Activated B cell treated with CpG ODN at 0.5 μM for 24 hours (primary cell): Measurements from ENCODE around the gene INS. TPM values are rescaled to one million over a fixed set of nuclear protein-coding genes. Genes with fewer than 3 reads are reported as not detected.

Experiments
- ATAC-seq: fragments of 200-7000 bp; cut with Tn5 transposase; one replicate; pipeline ENCODE4 v1.10.0; 2021; ENCODE audit warnings: low read depth, mild to moderate bottlenecking, moderate library complexity
- CTCF ChIA-PET: fragments of 350-600 bp; sonication (Branson Sonifier 250); formaldehyde crosslinking; loops from one replicate; lab custom pipeline; 2021; ENCODE audit warnings: antibody characterized with exemption; lab: Charles Lee
- POLR2A ChIA-PET: fragments of 350-600 bp; sonication (Branson Sonifier 250); formaldehyde crosslinking; loops from one replicate; lab custom pipeline; 2021; ENCODE audit warnings: antibody characterized with exemption; lab: Charles Lee
- DNase-seq: peaks from one replicate; pipeline ENCODE4 v3.0.0; 2022
- H3K27ac Mint-ChIP-seq: one replicate; pipeline ENCODE4 v1.8.0; 2020; ENCODE audit warnings: mixed read lengths
- H3K27me3 Mint-ChIP-seq: one replicate; pipeline ENCODE4 v1.8.0; 2021; ENCODE audit warnings: mixed read lengths
- H3K36me3 Mint-ChIP-seq: one replicate; pipeline ENCODE4 v1.8.0; 2021; ENCODE audit warnings: low read depth, mixed read lengths
- H3K4me1 Mint-ChIP-seq: one replicate; pipeline ENCODE4 v1.8.0; 2021; ENCODE audit warnings: mixed read lengths
- H3K4me3 Mint-ChIP-seq: one replicate; pipeline ENCODE4 v1.8.0; 2020; ENCODE audit warnings: mild to moderate bottlenecking, mixed read lengths
- H3K9me3 Mint-ChIP-seq: one replicate; pipeline ENCODE4 v1.8.0; 2020; ENCODE audit warnings: mixed read lengths
- intact Hi-C: fragments of 100-400 bp; cut with micrococcal nuclease; formaldehyde crosslinking; loops from one replicate; pipeline ENCODE4 v1.15.1; 2024
- total RNA-seq: library from RNA; stranded (reverse); gene quantifications from 2 replicates; pipeline ENCODE4 v1.2.3, GENCODE V29; 2022
- TF ChIP-seq, protein P1 (sequence below): fragments of 200-600 bp; IDR thresholded peaks from one replicate; pipeline ENCODE4 v1.8.0; 2022; ENCODE audit warnings: antibody characterized with exemption, mild to moderate bottlenecking

The INS gene
- total RNA-seq = not detected in 2 replicates

- peaks cover 5% of the 10 kb centered on the region for H3K27me3 Mint-ChIP-seq
- no peaks in the 10 kb centered on the region for H3K4me1 Mint-ChIP-seq
- no peaks in the 10 kb centered on the region for H3K9me3 Mint-ChIP-seq
- ChIA-PET CTCF (no interaction called here), POLR2A (no interaction called here)
- no peaks in the 10 kb centered on the region for H3K36me3 Mint-ChIP-seq
- intact Hi-C loops = no loop called here
- ATAC-seq (no peak), DNase-seq (no peak)
- H3K27ac Mint-ChIP-seq = no peak within 1 kb of the TSS
- TF ChIP-seq, protein P1, sequence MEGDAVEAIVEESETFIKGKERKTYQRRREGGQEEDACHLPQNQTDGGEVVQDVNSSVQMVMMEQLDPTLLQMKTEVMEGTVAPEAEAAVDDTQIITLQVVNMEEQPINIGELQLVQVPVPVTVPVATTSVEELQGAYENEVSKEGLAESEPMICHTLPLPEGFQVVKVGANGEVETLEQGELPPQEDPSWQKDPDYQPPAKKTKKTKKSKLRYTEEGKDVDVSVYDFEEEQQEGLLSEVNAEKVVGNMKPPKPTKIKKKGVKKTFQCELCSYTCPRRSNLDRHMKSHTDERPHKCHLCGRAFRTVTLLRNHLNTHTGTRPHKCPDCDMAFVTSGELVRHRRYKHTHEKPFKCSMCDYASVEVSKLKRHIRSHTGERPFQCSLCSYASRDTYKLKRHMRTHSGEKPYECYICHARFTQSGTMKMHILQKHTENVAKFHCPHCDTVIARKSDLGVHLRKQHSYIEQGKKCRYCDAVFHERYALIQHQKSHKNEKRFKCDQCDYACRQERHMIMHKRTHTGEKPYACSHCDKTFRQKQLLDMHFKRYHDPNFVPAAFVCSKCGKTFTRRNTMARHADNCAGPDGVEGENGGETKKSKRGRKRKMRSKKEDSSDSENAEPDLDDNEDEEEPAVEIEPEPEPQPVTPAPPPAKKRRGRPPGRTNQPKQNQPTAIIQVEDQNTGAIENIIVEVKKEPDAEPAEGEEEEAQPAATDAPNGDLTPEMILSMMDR = no peak
- no peak within 1 kb of the TSS for H3K4me3 Mint-ChIP-seq
These were observed at the start of gene INS for GRCh38 chr11:2160736-2161259. Gene INS (minus strand): TSS chr11:2161209. CDS start chr11:2160971, 238 bp downstream.

GRCh38 chr11:2210366-2211112 lies 49.5 kb upstream of the INS start:
- Mint-ChIP-seq H3K36me3 (no peaks in the 10 kb centered on the region), H3K27ac (no peak overlapping the region), H3K4me3 (no peak overlapping the region), H3K9me3 (no peaks in the 10 kb centered on the region), H3K27me3 (peaks cover 17% of the 10 kb centered on the region), H3K4me1 (peaks cover 2% of the 10 kb centered on the region)
- ChIA-PET POLR2A (no interaction called here), CTCF (no interaction called here)
- intact Hi-C loops = no loop called here
- DNase-seq = no peak
- no peak for ATAC-seq
- TF ChIP-seq, protein P1 = no peak

DNA sequence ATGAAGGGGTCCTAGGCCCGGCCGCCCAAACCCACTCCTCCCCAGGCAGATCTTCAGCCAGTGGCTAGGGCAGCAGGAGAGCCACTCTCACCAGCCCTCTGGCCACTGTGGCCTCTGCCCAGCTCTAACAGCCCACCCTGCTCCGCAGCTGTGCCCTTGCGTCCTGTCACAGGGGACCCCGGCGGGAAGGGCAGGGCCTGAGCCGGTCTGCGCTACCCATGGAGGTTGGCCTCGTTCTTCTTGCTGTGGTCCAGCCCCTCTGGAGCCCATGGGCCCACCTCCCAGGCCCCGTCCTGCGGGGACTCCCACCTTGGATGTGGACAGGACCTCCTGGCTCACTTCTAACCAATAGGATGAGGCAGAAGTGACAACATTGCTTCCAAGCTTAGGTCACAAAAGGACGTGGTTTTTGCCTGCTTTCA lies 48.9 kb upstream of the INS start:
- H3K36me3 Mint-ChIP-seq = no peaks in the 10 kb centered on the region
- ATAC-seq = no peak
- ChIA-PET POLR2A (no interaction called here), CTCF (no interaction called here)
- DNase-seq = no peak
- TF ChIP-seq, protein P1 = no peak
- H3K9me3 Mint-ChIP-seq = no peaks in the 10 kb centered on the region
- H3K4me3 Mint-ChIP-seq = no peak overlapping the region
- no peak overlapping the region for H3K27ac Mint-ChIP-seq
- peaks cover 2% of the 10 kb centered on the region for H3K4me1 Mint-ChIP-seq
- intact Hi-C loops = no loop called here
- peaks cover 17% of the 10 kb centered on the region for H3K27me3 Mint-ChIP-seq

- H3K4me1 Mint-ChIP-seq = peaks cover 2% of the 10 kb centered on the region
- H3K27me3 Mint-ChIP-seq = peaks cover 17% of the 10 kb centered on the region
- no peak overlapping the region for H3K27ac Mint-ChIP-seq
- POLR2A ChIA-PET = no interaction called here
- intact Hi-C loops = no loop called here
- no peak for DNase-seq
- CTCF ChIA-PET = no interaction called here
- ATAC-seq = no peak
- TF ChIP-seq, protein P1 = no peak
- no peaks in the 10 kb centered on the region for H3K36me3 Mint-ChIP-seq
- no peak overlapping the region for H3K4me3 Mint-ChIP-seq
- no peaks in the 10 kb centered on the region for H3K9me3 Mint-ChIP-seq
These were observed 48.4 kb upstream of the INS start for GRCh38 chr11:2209370-2209801.

DNA sequence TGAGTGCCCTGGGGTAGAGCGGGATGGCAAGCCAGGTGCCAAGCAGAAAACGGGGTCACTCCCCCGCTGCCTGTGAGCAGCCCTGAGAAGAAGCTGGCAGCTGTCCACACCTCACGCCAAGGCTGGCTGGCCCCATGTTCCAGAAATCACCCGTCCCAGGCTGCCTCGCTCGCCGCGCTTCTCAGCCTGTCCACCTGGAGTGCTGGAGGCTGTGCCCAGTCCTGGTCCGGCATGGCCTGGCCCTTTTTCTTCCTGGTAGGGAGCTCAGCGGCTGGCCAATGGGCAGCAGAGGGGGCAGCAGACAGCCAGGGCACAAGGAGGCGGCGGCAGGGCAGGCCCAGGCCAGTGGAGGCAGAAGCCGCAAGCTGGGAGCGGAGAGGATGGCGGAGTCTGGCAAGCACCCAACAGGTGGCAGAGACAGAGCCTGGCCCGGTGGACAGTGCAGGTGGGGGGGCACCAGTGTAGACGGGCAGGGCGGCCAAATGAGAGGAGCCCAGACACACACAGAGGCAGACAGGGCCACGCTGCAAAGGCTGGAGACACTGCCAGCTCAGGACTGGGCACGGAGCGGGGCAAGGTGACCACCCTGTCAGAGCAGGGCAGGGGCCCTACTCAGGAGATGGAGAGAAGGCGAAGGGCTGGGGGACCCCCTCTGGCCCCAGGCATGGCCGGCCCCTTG lies 47.8 kb upstream of the INS start:
- Mint-ChIP-seq H3K27ac (no peak overlapping the region), H3K4me1 (peaks cover 2% of the 10 kb centered on the region), H3K9me3 (no peaks in the 10 kb centered on the region), H3K27me3 (peaks cover 13% of the 10 kb centered on the region), H3K36me3 (no peaks in the 10 kb centered on the region), H3K4me3 (no peak overlapping the region)
- intact Hi-C loops = no loop called here
- ATAC-seq (no peak), DNase-seq (no peak)
- ChIA-PET POLR2A (no interaction called here), CTCF (no interaction called here)
- TF ChIP-seq, protein P1 = no peak
